ENCODE measurements around the gene MS4A6E. TPM values are rescaled to one million over a fixed set of nuclear protein-coding genes. Genes with fewer than 3 reads are reported as not detected.

The MS4A6E gene
- total and polyA plus RNA-seq, 2 donors (not counting 1 experiment from before 2014, with no cell fraction given) = not detected

DNA sequence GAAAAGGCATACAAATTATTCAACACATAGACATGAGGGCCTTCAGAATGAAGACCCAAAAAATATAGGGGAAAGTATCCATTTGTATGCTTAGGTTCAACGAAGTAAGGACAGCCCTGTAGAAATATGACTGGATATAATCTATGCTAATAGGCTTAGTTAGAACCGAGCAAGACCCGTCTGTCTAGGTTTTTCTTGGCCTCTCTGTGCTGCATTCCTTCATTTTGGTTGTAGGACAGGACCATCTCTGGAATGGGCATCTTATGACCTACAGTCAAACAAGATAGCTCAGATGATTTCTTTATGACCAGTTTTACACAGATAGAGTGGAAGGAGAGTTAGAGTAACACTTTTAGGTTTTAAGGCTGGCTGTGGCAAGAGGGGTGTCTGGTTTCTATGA is 45.7 kb downstream of the MS4A6E start:
- peaks cover 0 to 8% (median 2%) of the 10 kb centered on the region in 3 donors for H3K9me3 ChIP-seq (ENCODE audit: control extremely low read depth in 1 of 3, control insufficient read depth in 2 of 3, insufficient read depth in 1 of 3, low read length in 2 of 3)
- no peak overlapping the region for H3K4me2 ChIP-seq (replicated peaks; ENCODE audit: low read depth, low read length, poor library complexity, severe bottlenecking)
- no peak for ATAC-seq (ENCODE audit: low read depth)
- POLR2A ChIA-PET = interaction anchor here (0.9 kb wide), 1 partner anchor 9 kb away, joined by 5 read pairs; no protein-coding TSS in a partner anchor
- no peak overlapping the region for H2AFZ ChIP-seq (ENCODE audit: insufficient read depth, low read depth, low read length, poor library complexity, severe bottlenecking)
- H3K36me3 ChIP-seq (replicated peaks in 1 of 2; ENCODE audit: control extremely low read depth in 1 of 2, control insufficient read depth in 1 of 2, extremely low read depth in 1 of 2, insufficient read depth in 2 of 2, low read length in 1 of 2) = no peaks in the 10 kb centered on the region
- Mint-ChIP-seq H3K4me3 (no peak overlapping the region), H3K4me1 (peaks cover 77% of the 10 kb centered on the region), H3K27me3 (no peaks in the 10 kb centered on the region), H3K9me3 (ENCODE audit: insufficient read depth) (peaks cover 3% of the 10 kb centered on the region), H3K27ac (peak overlapping the region; percentile 74)
- intact Hi-C loops (cut with micrococcal nuclease) = no loop called here
- H3K27ac ChIP-seq (ENCODE audit: low read length in 2 of 2) = no peak overlapping the region
- peaks cover 84% of the 10 kb centered on the region for H3K79me2 ChIP-seq (ENCODE audit: control insufficient read depth, insufficient read depth, low read length)
- no peaks in the 10 kb centered on the region for H4K20me1 ChIP-seq (ENCODE audit: control insufficient read depth, insufficient read depth, low read length, poor library complexity, severe bottlenecking)
- 100% methylated on average over 1 of the region's 3 CpGs for WGBS (ENCODE audit: insufficient coverage)
- H3K9ac ChIP-seq (ENCODE audit: low read length) = no peak overlapping the region
- CTCF ChIA-PET = interaction anchor here (1.3 to 13.3 kb wide), 3 partner anchors 9 to 110 kb away, joined by 3 to 257 read pairs (median 11); partner anchors contain the start of gene MS4A1
- no peak for DNase-seq
- no peak overlapping the region for H3K4me3 ChIP-seq (ENCODE audit: control extremely low read depth in 1 of 5, extremely low read depth in 1 of 5, insufficient read depth in 1 of 5, low read depth in 2 of 5, low read length in 4 of 5)
- peaks cover 58 to 60% of the 10 kb centered on the region in 2 donors for H3K4me1 ChIP-seq (ENCODE audit: control insufficient read depth in 2 of 2, insufficient read depth in 2 of 2, low read length in 2 of 2)
- TF ChIP-seq, protein P1, sequence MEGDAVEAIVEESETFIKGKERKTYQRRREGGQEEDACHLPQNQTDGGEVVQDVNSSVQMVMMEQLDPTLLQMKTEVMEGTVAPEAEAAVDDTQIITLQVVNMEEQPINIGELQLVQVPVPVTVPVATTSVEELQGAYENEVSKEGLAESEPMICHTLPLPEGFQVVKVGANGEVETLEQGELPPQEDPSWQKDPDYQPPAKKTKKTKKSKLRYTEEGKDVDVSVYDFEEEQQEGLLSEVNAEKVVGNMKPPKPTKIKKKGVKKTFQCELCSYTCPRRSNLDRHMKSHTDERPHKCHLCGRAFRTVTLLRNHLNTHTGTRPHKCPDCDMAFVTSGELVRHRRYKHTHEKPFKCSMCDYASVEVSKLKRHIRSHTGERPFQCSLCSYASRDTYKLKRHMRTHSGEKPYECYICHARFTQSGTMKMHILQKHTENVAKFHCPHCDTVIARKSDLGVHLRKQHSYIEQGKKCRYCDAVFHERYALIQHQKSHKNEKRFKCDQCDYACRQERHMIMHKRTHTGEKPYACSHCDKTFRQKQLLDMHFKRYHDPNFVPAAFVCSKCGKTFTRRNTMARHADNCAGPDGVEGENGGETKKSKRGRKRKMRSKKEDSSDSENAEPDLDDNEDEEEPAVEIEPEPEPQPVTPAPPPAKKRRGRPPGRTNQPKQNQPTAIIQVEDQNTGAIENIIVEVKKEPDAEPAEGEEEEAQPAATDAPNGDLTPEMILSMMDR (IDR thresholded peaks at IDR 0.05) = no peak
- TF ChIP-seq EZH2 (IDR thresholded peaks at IDR 0.05; ENCODE audit: borderline replicate concordance, insufficient read depth, low read depth, low read length, poor library complexity, severe bottlenecking) = no peak
- no peaks in the 10 kb centered on the region for H3K27me3 ChIP-seq (replicated peaks in 1 of 4; ENCODE audit: control extremely low read depth in 1 of 4, control insufficient read depth in 3 of 4, insufficient read depth in 4 of 4, low read length in 3 of 4)

DNA sequence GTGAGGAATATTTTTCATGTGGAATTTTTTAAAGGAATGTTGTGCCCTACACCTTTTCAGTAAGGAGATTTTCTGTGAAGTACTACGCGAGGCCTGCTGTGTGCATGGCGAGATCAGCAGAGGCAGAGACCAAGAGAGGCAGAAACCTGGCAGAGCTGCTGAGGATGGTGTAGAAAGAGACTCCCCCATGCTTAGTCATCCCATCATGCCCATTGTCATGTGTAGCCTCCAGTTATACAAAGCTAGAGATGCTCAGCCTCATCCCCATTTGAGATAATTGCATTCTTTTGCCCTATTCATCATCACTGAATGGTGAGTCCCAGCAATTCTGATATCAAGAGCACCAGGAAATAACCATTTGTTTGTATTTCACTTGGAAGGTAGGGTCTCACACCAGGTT is 48.3 kb downstream of the MS4A6E start:
- Histone ChIP-seq H3K4me1 (ENCODE audit: control insufficient read depth in 2 of 2, insufficient read depth in 2 of 2, low read length in 2 of 2) (peaks cover 65 to 73% of the 10 kb centered on the region in 2 donors), H3K4me3 (ENCODE audit: control extremely low read depth in 1 of 5, extremely low read depth in 1 of 5, insufficient read depth in 1 of 5, low read depth in 2 of 5, low read length in 4 of 5) (no peak overlapping the region), H3K36me3 (replicated peaks in 1 of 2; ENCODE audit: control extremely low read depth in 1 of 2, control insufficient read depth in 1 of 2, extremely low read depth in 1 of 2, insufficient read depth in 2 of 2, low read length in 1 of 2) (no peaks in the 10 kb centered on the region), H3K27ac (ENCODE audit: low read length in 2 of 2) (no peak overlapping the region), H2AFZ (ENCODE audit: insufficient read depth, low read depth, low read length, poor library complexity, severe bottlenecking) (no peak overlapping the region), H3K79me2 (ENCODE audit: control insufficient read depth, insufficient read depth, low read length) (peaks cover 77% of the 10 kb centered on the region), H3K27me3 (replicated peaks in 1 of 4; ENCODE audit: control extremely low read depth in 1 of 4, control insufficient read depth in 3 of 4, insufficient read depth in 4 of 4, low read length in 3 of 4) (no peaks in the 10 kb centered on the region), H4K20me1 (ENCODE audit: control insufficient read depth, insufficient read depth, low read length, poor library complexity, severe bottlenecking) (no peaks in the 10 kb centered on the region), H3K9me3 (ENCODE audit: control extremely low read depth in 1 of 3, control insufficient read depth in 2 of 3, insufficient read depth in 1 of 3, low read length in 2 of 3) (peaks cover 0 to 3% (median 0%) of the 10 kb centered on the region in 3 donors), H3K4me2 (replicated peaks; ENCODE audit: low read depth, low read length, poor library complexity, severe bottlenecking) (peak overlapping the region; percentile 5), H3K9ac (ENCODE audit: low read length) (no peak overlapping the region)
- DNase-seq (no peak), ATAC-seq (ENCODE audit: low read depth) (no peak)
- ChIA-PET CTCF (interaction anchor here (0.6 to 1.6 kb wide), 2 partner anchors 12 to 22 kb away, joined by 3 to 7 read pairs; no protein-coding TSS in a partner anchor), POLR2A (no interaction called here)
- WGBS (ENCODE audit: insufficient coverage) = no CpG with 5 or more reads among the region's 3 CpGs
- Mint-ChIP-seq H3K4me3 (no peak overlapping the region), H3K9me3 (ENCODE audit: insufficient read depth) (no peaks in the 10 kb centered on the region), H3K4me1 (peaks cover 77% of the 10 kb centered on the region), H3K27me3 (no peaks in the 10 kb centered on the region), H3K27ac (peak overlapping the region; percentile 54)
- intact Hi-C loops (cut with micrococcal nuclease) = no loop called here
- TF ChIP-seq, protein P1 (IDR thresholded peaks at IDR 0.05) = no peak
- no peak for TF ChIP-seq EZH2 (IDR thresholded peaks at IDR 0.05; ENCODE audit: borderline replicate concordance, insufficient read depth, low read depth, low read length, poor library complexity, severe bottlenecking)

Data from B cell (primary cell).